GM18499 (cell line): ENCODE results near the gene ZNF512.

Source experiments
- ATAC-seq: cut with Tn5 transposase; IDR thresholded peaks from one replicate; pipeline ENCODE4 v1.9.1; 2021; ENCODE audit warnings: moderate number of reproducible peaks; ENCODE audit not compliant: insufficient read depth, unreplicated experiment

The ZNF512 gene

GRCh38 chr2:27664622-27665363 is 82.0 kb downstream of the ZNF512 start:
- no peak for ATAC-seq

- ATAC-seq = no peak
Measured at GRCh38 chr2:27667446-27667845, 84.6 kb downstream of the ZNF512 start.

GRCh38 chr2:27671235-27671634 is 88.4 kb downstream of the ZNF512 start:
- no peak for ATAC-seq
